ENCODE measurements around the gene TSPO. TPM values are rescaled to one million over a fixed set of nuclear protein-coding genes. Genes with fewer than 3 reads are reported as not detected.

TSPO gene
- total RNA-seq, 1 donor from 2014 or later = 38.9 TPM

- H3K9me3 Mint-ChIP-seq (ENCODE audit: unreplicated experiment) = no peaks in the 10 kb centered on the region
- no peak for TF ChIP-seq CTCF (IDR thresholded peaks at IDR 0.05; ENCODE audit: unreplicated experiment)
- H3K27ac Mint-ChIP-seq (ENCODE audit: unreplicated experiment) = no peak overlapping the region
- no peaks in the 10 kb centered on the region for H3K36me3 Mint-ChIP-seq (ENCODE audit: low read depth, unreplicated experiment)
- H3K27me3 Mint-ChIP-seq (ENCODE audit: unreplicated experiment) = peaks cover 8% of the 10 kb centered on the region
- DNase-seq (ENCODE audit: low spot score) = no peak
- no peak overlapping the region for H3K4me3 Mint-ChIP-seq (ENCODE audit: unreplicated experiment)
- H3K4me1 Mint-ChIP-seq (ENCODE audit: unreplicated experiment) = peaks cover 11% of the 10 kb centered on the region
These were observed 36.4 kb upstream of the TSPO start for GRCh38 chr22:43114958-43115357.

GRCh38 chr22:43116932-43117331 is 34.4 kb upstream of the TSPO start:
- no peak overlapping the region for H3K27ac Mint-ChIP-seq (ENCODE audit: unreplicated experiment)
- H3K36me3 Mint-ChIP-seq (ENCODE audit: low read depth, unreplicated experiment) = no peaks in the 10 kb centered on the region
- DNase-seq (ENCODE audit: low spot score) = no peak
- no peaks in the 10 kb centered on the region for H3K9me3 Mint-ChIP-seq (ENCODE audit: unreplicated experiment)
- peaks cover 2% of the 10 kb centered on the region for H3K27me3 Mint-ChIP-seq (ENCODE audit: unreplicated experiment)
- TF ChIP-seq CTCF (IDR thresholded peaks at IDR 0.05; ENCODE audit: unreplicated experiment) = no peak
- H3K4me1 Mint-ChIP-seq (ENCODE audit: unreplicated experiment) = peaks cover 8% of the 10 kb centered on the region
- no peak overlapping the region for H3K4me3 Mint-ChIP-seq (ENCODE audit: unreplicated experiment)

GRCh38 chr22:43118024-43118849 is 33.1 kb upstream of the TSPO start:
- no peak for TF ChIP-seq CTCF (IDR thresholded peaks at IDR 0.05; ENCODE audit: unreplicated experiment)
- DNase-seq (ENCODE audit: low spot score) = no peak
- Mint-ChIP-seq H3K4me3 (ENCODE audit: unreplicated experiment) (no peak overlapping the region), H3K27me3 (ENCODE audit: unreplicated experiment) (no peaks in the 10 kb centered on the region), H3K36me3 (ENCODE audit: low read depth, unreplicated experiment) (no peaks in the 10 kb centered on the region), H3K9me3 (ENCODE audit: unreplicated experiment) (no peaks in the 10 kb centered on the region), H3K27ac (ENCODE audit: unreplicated experiment) (no peak overlapping the region), H3K4me1 (ENCODE audit: unreplicated experiment) (peaks cover 7% of the 10 kb centered on the region)

GRCh38 chr22:43118953-43119458 is 32.4 kb upstream of the TSPO start:
- Mint-ChIP-seq H3K4me3 (ENCODE audit: unreplicated experiment) (no peak overlapping the region), H3K36me3 (ENCODE audit: low read depth, unreplicated experiment) (no peaks in the 10 kb centered on the region), H3K9me3 (ENCODE audit: unreplicated experiment) (no peaks in the 10 kb centered on the region), H3K27ac (ENCODE audit: unreplicated experiment) (no peak overlapping the region), H3K4me1 (ENCODE audit: unreplicated experiment) (no peaks in the 10 kb centered on the region), H3K27me3 (ENCODE audit: unreplicated experiment) (no peaks in the 10 kb centered on the region)
- no peak for DNase-seq (ENCODE audit: low spot score)
- no peak for TF ChIP-seq CTCF (IDR thresholded peaks at IDR 0.05; ENCODE audit: unreplicated experiment)

- Mint-ChIP-seq H3K27ac (ENCODE audit: unreplicated experiment) (no peak overlapping the region), H3K4me3 (ENCODE audit: unreplicated experiment) (no peak overlapping the region), H3K36me3 (ENCODE audit: low read depth, unreplicated experiment) (no peaks in the 10 kb centered on the region), H3K4me1 (ENCODE audit: unreplicated experiment) (peaks cover 3% of the 10 kb centered on the region), H3K9me3 (ENCODE audit: unreplicated experiment) (no peaks in the 10 kb centered on the region), H3K27me3 (ENCODE audit: unreplicated experiment) (peaks cover 5% of the 10 kb centered on the region)
- no peak for DNase-seq (ENCODE audit: low spot score)
- TF ChIP-seq CTCF (IDR thresholded peaks at IDR 0.05; ENCODE audit: unreplicated experiment) = no peak
These were observed 24.7 kb upstream of the TSPO start for GRCh38 chr22:43126501-43127165.

Data from endothelial cell (in vitro differentiated cells).